Omental fat pad (tissue), 4 donors: ENCODE data around the gene FAM107B. TPM values are rescaled to one million over a fixed set of nuclear protein-coding genes. Genes with fewer than 3 reads are reported as not detected.

Experiments
- ATAC-seq: fragments of 150-250 bp; one replicate; pipeline ENCODE4 v1.9.1; 2016; ENCODE audit warnings: mild to moderate bottlenecking, moderate library complexity; ENCODE audit not compliant: low FRiP score
- DNase-seq: peaks from one replicate; pipeline ENCODE4 v3.0.0-alpha.2; 2019; ENCODE audit warnings: low spot score
- CTCF ChIP-seq, 3 donors: fragments of 450-650 bp; IDR thresholded peaks; one replicate each; pipeline ENCODE4 v1.5.1; 2016 to 2017; ENCODE audit warnings: antibody characterized with exemption in 3 of 3, mild to moderate bottlenecking in 3 of 3, moderate library complexity in 2 of 3
- small RNA-seq: library from RNA; depleted of rRNA; stranded (forward); fragments of <200 nt; gene quantifications from one replicate; pipeline ENCODE3, GENCODE V24; 2016
- total RNA-seq, 4 donors: library from RNA; depleted of rRNA; stranded (reverse); fragments of >200 nt; gene quantifications; one replicate each; pipeline ENCODE4 v1.1.0, GENCODE V29; 2016

The FAM107B gene
- total RNA-seq, 4 donors from 2014 or later: 27.3 to 77.5 (median 53.7) TPM

- DNase-seq: no peak
- no peak for ATAC-seq
- no peak for TF ChIP-seq CTCF (IDR thresholded peaks at IDR 0.05)
These were observed 300.0 kb downstream of the FAM107B start for GRCh38 chr10:14474656-14475055.

- DNase-seq: no peak
- no peak for TF ChIP-seq CTCF (IDR thresholded peaks at IDR 0.05)
- ATAC-seq: no peak
These were observed 303.8 kb downstream of the FAM107B start for GRCh38 chr10:14470920-14471319.

- DNase-seq (no peak), ATAC-seq (no peak)
- TF ChIP-seq CTCF (IDR thresholded peaks at IDR 0.05): no peak
These were observed 306.0 kb downstream of the FAM107B start for GRCh38 chr10:14468726-14469125.

Small RNAs within 50 kb of the gene (small RNA-seq; reads per million reads assigned to genes)
- gene RNA5SP302: not detected

Other genes starting within 250 kb of the FAM107B start
- 1 to 10 TPM; 1.4 to 7.3 (median 2.0) TPM for gene CDNF, start 63.1 kb upstream of the FAM107B start, total RNA-seq
- 10 to 100 TPM in 3 of 4 donors, 1 to 10 TPM in 1; 9.1 to 15.3 (median 11.8) TPM for gene HSPA14, start 63.4 kb upstream of the FAM107B start, total RNA-seq
- gene MSANTD7, start 63.4 kb upstream of the FAM107B start, total RNA-seq: 10 to 100 TPM in 2 of 4 donors, 1 to 10 TPM in 2; 7.5 to 18.0 (median 11.9) TPM
- gene SUV39H2, start 104.0 kb upstream of the FAM107B start, total RNA-seq: 1 to 10 TPM; 4.4 to 7.9 (median 5.2) TPM
- 10 to 100 TPM in 1 of 4 donors, 1 to 10 TPM in 3; 5.9 to 12.5 (median 7.1) TPM for gene DCLRE1C, start 179.2 kb upstream of the FAM107B start, total RNA-seq
- not detected for gene MEIG1, start 184.5 kb upstream of the FAM107B start, total RNA-seq